A549 (cell line): Measurements from ENCODE around the gene GOLGA6C. TPM values are rescaled to one million over a fixed set of nuclear protein-coding genes. Genes with fewer than 3 reads are reported as not detected.
"Not testable (repeated sequence)": the region's sequence is repeated elsewhere in the genome, so short reads cannot be mapped to it uniquely, and the experiment has no call there.

ENCODE experiments used
- ATAC-seq, 2 experiments: fragments of 200-7000 bp in 1 of 2; fragments of >200 bp in 1 of 2; cut with Nextera tagmentation in 1 of 2; cut with Tn5 transposase in 1 of 2; 3 replicates each; pipeline versions ENCODE4 v1.8.0 to v1.9.1; 2018 to 2020; ENCODE audit warnings: mild to moderate bottlenecking in 1 of 2, moderate library complexity in 1 of 2
- CTCF ChIA-PET: fragments of 300-600 bp; sonication (Branson Sonifier 250); formaldehyde crosslinking; extraction: SDS; loops from one replicate; lab custom pipeline; 2021; ENCODE audit warnings: antibody characterized with exemption, inconsistent platforms; lab: Yijun Ruan, JAX
- POLR2A ChIA-PET: fragments of 350-600 bp; formaldehyde crosslinking; extraction: SDS; loops from one replicate; lab custom pipeline; 2021; ENCODE audit warnings: antibody characterized with exemption, inconsistent platforms; lab: Yijun Ruan, JAX
- DNase-seq, 2 experiments: peaks; one replicate each; pipeline versions ENCODE4 v3.0.0 to v3.0.0-alpha.2; 2011 to 2016; ENCODE audit warnings: low read depth in 1 of 2, low spot score in 1 of 2
- FAIRE-seq: peaks from 2 replicates; lab custom pipeline; 2011; peaks lifted over from hg19 to GRCh38; lab: Jason Lieb, UNC
- H3K27ac ChIP-seq, 2 experiments: fragments of >200 bp; sonication (Bioruptor Twin); formaldehyde crosslinking; 3 replicates each; pipeline ENCODE4 v1.5.1; 2016 to 2017
- H3K4me1 ChIP-seq: fragments of >200 bp; sonication (Bioruptor Twin); formaldehyde crosslinking; 3 replicates; pipeline ENCODE4 v1.6.1; 2016
- H3K4me2 ChIP-seq: fragments of >200 bp; sonication (Bioruptor Twin); formaldehyde crosslinking; 3 replicates; pipeline ENCODE4 v1.6.1; 2016
- H3K4me3 ChIP-seq: fragments of >200 bp; sonication (Bioruptor Twin); formaldehyde crosslinking; 3 replicates; pipeline ENCODE4 v1.5.1; 2016
- H3K9me3 ChIP-seq: fragments of >200 bp; sonication (Bioruptor Twin); formaldehyde crosslinking; 3 replicates; pipeline ENCODE4 v1.6.1; 2016
- BCL3 ChIP-seq: fragments of >200 bp; sonication (Bioruptor Twin); formaldehyde crosslinking; IDR thresholded peaks from 3 replicates; pipeline ENCODE4 v1.6.1; 2016
- BHLHE40 ChIP-seq: IDR thresholded peaks from 2 replicates; pipeline ENCODE4 v1.6.1; 2012; ENCODE audit warnings: low read depth, low read length, inconsistent platforms
- CEBPB ChIP-seq, 2 experiments: fragments of >200 bp in 1 of 2; sonication (Bioruptor Twin) in 1 of 2; formaldehyde crosslinking in 1 of 2; IDR thresholded peaks; 2 replicates each; pipeline ENCODE4 v1.6.1; 2012 to 2016
- CHD2 ChIP-seq: fragments of 150-350 bp; IDR thresholded peaks from 2 replicates; pipeline ENCODE4 v1.6.1; 2014; ENCODE audit warnings: low read length; ENCODE audit not compliant: partially characterized antibody
- EP300 ChIP-seq, 2 experiments: fragments of >200 bp; sonication (Bioruptor Twin); formaldehyde crosslinking; IDR thresholded peaks; 2 replicates in 1 of 2; 3 replicates in 1 of 2; pipeline ENCODE4 v1.6.1; 2016 to 2017
- HDAC2 ChIP-seq: fragments of 200-600 bp; sonication (generic); IDR thresholded peaks from 2 replicates; pipeline ENCODE4 v1.6.1; 2016
- HMGXB4 ChIP-seq: fragments of 250-450 bp; sonication (Bioruptor Pico); IDR thresholded peaks from 2 replicates; pipeline ENCODE4 v1.5.0; 2021; ENCODE audit warnings: mild to moderate bottlenecking, moderate library complexity, borderline replicate concordance
- HOXA7 ChIP-seq: fragments of 250-450 bp; sonication (Bioruptor Pico); IDR thresholded peaks from 2 replicates; pipeline ENCODE4 v1.5.0; 2020; ENCODE audit warnings: mild to moderate bottlenecking, moderate library complexity
- KDM5A ChIP-seq: fragments of 200-600 bp; sonication (generic); IDR thresholded peaks from 2 replicates; pipeline ENCODE4 v1.6.1; 2016; ENCODE audit warnings: antibody characterized with exemption, mild to moderate bottlenecking
- MAZ ChIP-seq: fragments of 150-350 bp; IDR thresholded peaks from 2 replicates; pipeline ENCODE4 v1.6.1; 2014; ENCODE audit warnings: antibody characterized with exemption, low read depth, low read length, borderline replicate concordance
- NPAS2 ChIP-seq: fragments of 250-450 bp; sonication (Bioruptor Pico); IDR thresholded peaks from 2 replicates; pipeline ENCODE4 v1.8.0; 2022; ENCODE audit warnings: mild to moderate bottlenecking, moderate library complexity, borderline replicate concordance
- POLR2A ChIP-seq: IDR thresholded peaks from 2 replicates; pipeline ENCODE4 v1.6.1; 2012; ENCODE audit warnings: mild to moderate bottlenecking, low read length
- POLR2AphosphoS2 ChIP-seq: conservative IDR thresholded peaks from 2 replicates; pipeline ENCODE4 v1.6.1; 2012; ENCODE audit warnings: low read length, improper control_type of control experiment, inconsistent platforms
- RAD21 ChIP-seq, 2 experiments: fragments of >200 bp in 1 of 2; sonication (Bioruptor Twin) in 1 of 2; formaldehyde crosslinking in 1 of 2; IDR thresholded peaks in 1 of 2; conservative IDR thresholded peaks in 1 of 2; 2 replicates in 1 of 2; 3 replicates in 1 of 2; pipeline ENCODE4 v1.6.1; 2012 to 2018; ENCODE audit warnings: inconsistent platforms in 1 of 2
- RARB ChIP-seq: fragments of 250-450 bp; sonication (Bioruptor Pico); IDR thresholded peaks from 2 replicates; pipeline ENCODE4 v1.8.0; 2021; ENCODE audit warnings: mild to moderate bottlenecking, moderate library complexity
- TP53 ChIP-seq: fragments of 250-450 bp; sonication (Bioruptor Pico); IDR thresholded peaks from 2 replicates; pipeline ENCODE4 v1.5.0; 2021; ENCODE audit warnings: mild to moderate bottlenecking, moderate library complexity
- USF2 ChIP-seq: fragments of 450-650 bp; IDR thresholded peaks from 2 replicates; pipeline ENCODE4 v1.6.1; 2014; ENCODE audit warnings: antibody characterized with exemption
- ZC3H11A ChIP-seq: fragments of 450-650 bp; IDR thresholded peaks from 2 replicates; pipeline ENCODE4 v1.6.1; 2014; ENCODE audit warnings: antibody characterized with exemption, mild to moderate bottlenecking
- WGBS: methylation state at CpG from one replicate; pipeline ENCODE4 v1.1.6; 2017; ENCODE audit errors: missing lambda C conversion rate; 5-methylcytosine and 5-hydroxymethylcytosine counted together
- polyA plus RNA-seq, 4 experiments: library from polyadenylated mRNA; depleted of rRNA in 3 of 4; stranded (reverse); fragments of >200 nt; fragmentation: RNase III in 1 of 4; extraction: RNeasy Plus Mini Kit Qiagen cat#74134 plus additional on column Dnase treatment in 1 of 4; gene quantifications; 2 replicates in 3 of 4; 3 replicates in 1 of 4; pipeline ENCODE4 v1.2.3, GENCODE V29; 2011 to 2017

Gene GOLGA6C
- polyA plus RNA-seq, 2 of the 4 experiments (the other 2 are of a cell fraction) = not detected

- Histone ChIP-seq H3K4me3 (no peak overlapping the region), H3K9me3 (no peaks in the 10 kb centered on the region), H3K4me2 (no peak overlapping the region), H3K4me1 (no peaks in the 10 kb centered on the region), H3K27ac (no peak overlapping the region)
- 90% methylated on average over 5 of the region's 5 CpGs for WGBS
- ChIA-PET CTCF (interaction anchor here (0.9 to 15.6 kb wide), 9 partner anchors 9 to 188 kb away, joined by 3 to 324 read pairs (median 5); partner anchors contain the start of genes C15orf39 and PPCDC), POLR2A (interaction anchor here (0.6 to 1.1 kb wide), 2 partner anchors 8 to 258 kb away, joined by 3 read pairs; partner anchors contain the start of gene RPP25)
- FAIRE-seq = no peak
- peak; percentile 22 to 48; a peak in 4 of 6 replicates for ATAC-seq
- no peak for DNase-seq
- TF ChIP-seq KDM5A = no peak
- peak; percentile 10 for TF ChIP-seq POLR2AphosphoS2
Observed at GRCh38 chr15:75215107-75216004, 42.8 kb upstream of the GOLGA6C start.

GRCh38 chr15:75217012-75217411 lies 41.1 kb upstream of the GOLGA6C start:
- Histone ChIP-seq H3K27ac (no peak overlapping the region), H3K4me2 (no peak overlapping the region), H3K4me3 (no peak overlapping the region), H3K9me3 (no peaks in the 10 kb centered on the region), H3K4me1 (no peaks in the 10 kb centered on the region)
- FAIRE-seq = no peak
- ATAC-seq = no peak
- WGBS = 86% methylated on average over 6 of the region's 6 CpGs
- no peak for DNase-seq
- TF ChIP-seq CHD2 = no peak
- TF ChIP-seq POLR2A = no peak
- TF ChIP-seq NPAS2 (CRISPR knock-in tag) = no peak
- no peak for TF ChIP-seq TP53 (CRISPR knock-in tag)
- TF ChIP-seq RARB (CRISPR knock-in tag) = no peak
- TF ChIP-seq CEBPB (IDR thresholded peaks at IDR 0.05) = no peak
- no peak for TF ChIP-seq BHLHE40
- no peak for TF ChIP-seq HMGXB4
- no peak for TF ChIP-seq MAZ
- TF ChIP-seq USF2 = no peak
- TF ChIP-seq BCL3 = no peak
- no peak for TF ChIP-seq EP300 (IDR thresholded peaks at IDR 0.05)
- no peak for TF ChIP-seq RAD21 (conservative IDR thresholded peaks at IDR 0.05 in 1 of 2, IDR thresholded peaks at IDR 0.05 in 1 of 2)
- no peak for TF ChIP-seq HOXA7 (CRISPR knock-in tag)
- TF ChIP-seq HDAC2 = no peak
- TF ChIP-seq, all 56 proteins: peak for 0
- POLR2A ChIA-PET = no interaction called here
- CTCF ChIA-PET = interaction anchor here (5.7 to 15.6 kb wide), 2 partner anchors 11 to 189 kb away, joined by 52 to 324 read pairs; partner anchors contain the start of gene PPCDC

GRCh38 chr15:75217574-75217973 lies 40.6 kb upstream of the GOLGA6C start:
- H3K4me3 ChIP-seq, FAIRE-seq, POLR2A ChIA-PET, H3K4me1 ChIP-seq, H3K27ac ChIP-seq, H3K9me3 ChIP-seq, DNase-seq, ATAC-seq, H3K4me2 ChIP-seq: not testable (repeated sequence)
- WGBS = 88% methylated on average over 3 of the region's 3 CpGs
- CTCF ChIA-PET = interaction anchor here (15.6 kb wide), 1 partner anchor 190 kb away, joined by 324 read pairs; the partner anchor contains the start of gene PPCDC
- TF ChIP-seq ZC3H11A = peak; percentile 99

GRCh38 chr15:75219507-75219929 lies 38.6 kb upstream of the GOLGA6C start:
- CTCF ChIA-PET = interaction anchor here (0.9 to 2.3 kb wide), 4 partner anchors 15 to 190 kb away, joined by 3 to 12 read pairs (median 4); partner anchors contain the start of gene C15orf39
- POLR2A ChIA-PET, H3K4me3 ChIP-seq, FAIRE-seq, H3K4me2 ChIP-seq, ATAC-seq, H3K4me1 ChIP-seq, H3K9me3 ChIP-seq, DNase-seq: not testable (repeated sequence)
- WGBS = 60% methylated on average over 4 of the region's 4 CpGs
- H3K27ac ChIP-seq = 0 out of 6 replicates have a peak overlapping the region, but pooled peaks of 1 of the 2 experiments have one; percentile 21
